ENCODE results near the gene GARNL3.

The GARNL3 gene

GRCh38 chr9:127292415-127292814 lies 27.8 kb downstream of the GARNL3 start:
- TF ChIP-seq CTCF (IDR thresholded peaks at IDR 0.05): no peak

GRCh38 chr9:127293328-127293727 lies 28.8 kb downstream of the GARNL3 start:
- no peak for TF ChIP-seq CTCF (IDR thresholded peaks at IDR 0.05)

GRCh38 chr9:127293767-127294166 lies 29.2 kb downstream of the GARNL3 start:
- TF ChIP-seq CTCF (IDR thresholded peaks at IDR 0.05): no peak

GRCh38 chr9:127295005-127295404 lies 30.4 kb downstream of the GARNL3 start:
- TF ChIP-seq CTCF (IDR thresholded peaks at IDR 0.05): no peak

GRCh38 chr9:127300886-127301447 lies 36.4 kb downstream of the GARNL3 start:
- no peak for TF ChIP-seq CTCF (IDR thresholded peaks at IDR 0.05)

- no peak for TF ChIP-seq CTCF (IDR thresholded peaks at IDR 0.05)
Observed at GRCh38 chr9:127303830-127304229, 39.3 kb downstream of the GARNL3 start.

GRCh38 chr9:127305206-127305837 lies 40.7 kb downstream of the GARNL3 start:
- TF ChIP-seq CTCF (IDR thresholded peaks at IDR 0.05): no peak

- no peak for TF ChIP-seq CTCF (IDR thresholded peaks at IDR 0.05)
Observed at GRCh38 chr9:127305838-127306226, 41.3 kb downstream of the GARNL3 start.
